OCI-LY7 (cell line): ENCODE results near the gene TGM2. TPM values are rescaled to one million over a fixed set of nuclear protein-coding genes. Genes with fewer than 3 reads are reported as not detected.

Source experiments
- BruUV-seq: library from RNA; stranded (reverse); fragments of 400-500 nt; replicated peaks from 2 replicates; lab custom pipeline; 2021; lab: Mats Ljungman, UMichigan
- CTCF ChIA-PET: fragments of 300-600 bp; sonication (Branson Sonifier 250); formaldehyde crosslinking; loops from one replicate; lab custom pipeline; 2022; ENCODE audit warnings: antibody characterized with exemption; ENCODE audit not compliant: unreplicated experiment; lab: Charles Lee
- POLR2A ChIA-PET: fragments of 300-600 bp; sonication (Branson Sonifier 250); formaldehyde crosslinking; loops from one replicate; lab custom pipeline; 2022; ENCODE audit warnings: antibody characterized with exemption; lab: Charles Lee
- DNase-seq: peaks from one replicate; pipeline ENCODE4 v3.0.0-alpha.2; 2015; ENCODE audit warnings: low spot score
- H2AFZ ChIP-seq: fragments of 200-600 bp; sonication (generic), shearing (Covaris generic); 2 replicates; pipeline ENCODE4 v1.6.1; 2014; ENCODE audit warnings: mild to moderate bottlenecking, antibody characterized with exemption, low read length, moderate library complexity
- H3K27ac ChIP-seq: fragments of 200-600 bp; sonication (generic); 2 replicates; pipeline ENCODE4 v1.5.1; 2014; ENCODE audit warnings: mixed run types, low read depth, mild to moderate bottlenecking, moderate library complexity, low read length, inconsistent platforms; ENCODE audit not compliant: poor library complexity, severe bottlenecking
- H3K36me3 ChIP-seq: fragments of 200-600 bp; sonication (generic); 2 replicates; pipeline ENCODE4 v1.6.1; 2014; ENCODE audit warnings: mild to moderate bottlenecking, antibody characterized with exemption, low read length, moderate library complexity, mixed read lengths; ENCODE audit not compliant: insufficient read depth
- H3K4me1 ChIP-seq: fragments of 200-600 bp; sonication (generic); 2 replicates; pipeline ENCODE4 v1.5.1; 2014; ENCODE audit warnings: mild to moderate bottlenecking, low read length; ENCODE audit not compliant: insufficient read depth, poor library complexity, severe bottlenecking
- H3K4me2 ChIP-seq: fragments of 200-600 bp; sonication (generic); 2 replicates; pipeline ENCODE4 v1.6.1; 2014; ENCODE audit warnings: mild to moderate bottlenecking, low read length
- H3K4me3 ChIP-seq: fragments of 200-600 bp; sonication (generic); 2 replicates; pipeline ENCODE4 v1.5.1; 2014; ENCODE audit warnings: mild to moderate bottlenecking, low read depth, low read length; ENCODE audit not compliant: poor library complexity, severe bottlenecking
- H3K79me2 ChIP-seq: fragments of 200-600 bp; sonication (generic); 2 replicates; pipeline ENCODE4 v1.6.1; 2016; ENCODE audit warnings: low read depth, mild to moderate bottlenecking, low read length, moderate library complexity, mixed read lengths; ENCODE audit not compliant: insufficient read depth
- H3K9me2 ChIP-seq: fragments of 200-600 bp; sonication (generic); 2 replicates; pipeline ENCODE4 v1.6.1; 2016; ENCODE audit warnings: mild to moderate bottlenecking, low read length, mixed read lengths; ENCODE audit not compliant: insufficient read depth
- H3K9me3 ChIP-seq: fragments of 200-600 bp; sonication (generic); 2 replicates; pipeline ENCODE4 v1.6.1; 2014; ENCODE audit warnings: mild to moderate bottlenecking, mixed run types, low read length, mixed read lengths
- H4K20me1 ChIP-seq: fragments of 200-600 bp; sonication (generic); 2 replicates; pipeline ENCODE4 v1.6.1; 2014; ENCODE audit warnings: mild to moderate bottlenecking, antibody characterized with exemption, low read length, moderate library complexity, mixed read lengths; ENCODE audit not compliant: insufficient read depth
- EZH2phosphoT487 ChIP-seq: fragments of 200-600 bp; sonication (generic); IDR thresholded peaks from 2 replicates; pipeline ENCODE4 v1.6.1; 2018; ENCODE audit warnings: low read depth, borderline replicate concordance, mild to moderate bottlenecking, mixed run types, antibody characterized with exemption, low read length, moderate library complexity, mixed read lengths
- intact Hi-C: fragments of 100-400 bp; cut with micrococcal nuclease; formaldehyde crosslinking; loops from one replicate; pipeline ENCODE4 v1.10.0; 2022; ENCODE audit not compliant: unreplicated experiment
- total RNA-seq, 2 experiments: library from RNA; depleted of rRNA in 1 of 2; stranded (reverse); fragments of >200 nt in 1 of 2; shearing (Covaris generic) in 1 of 2; gene quantifications; 2 replicates each; pipeline ENCODE4 v1.2.3, GENCODE V29; 2014 to 2022
- TF ChIP-seq, protein P1 (sequence below): fragments of 200-600 bp; sonication (generic); conservative IDR thresholded peaks from 2 replicates; pipeline ENCODE4 v1.5.1; 2014; ENCODE audit warnings: mild to moderate bottlenecking, antibody characterized with exemption, low read length, moderate library complexity, mixed read lengths

The TGM2 gene
- total RNA-seq, 2 experiments from 2014 or later: not detected

DNA sequence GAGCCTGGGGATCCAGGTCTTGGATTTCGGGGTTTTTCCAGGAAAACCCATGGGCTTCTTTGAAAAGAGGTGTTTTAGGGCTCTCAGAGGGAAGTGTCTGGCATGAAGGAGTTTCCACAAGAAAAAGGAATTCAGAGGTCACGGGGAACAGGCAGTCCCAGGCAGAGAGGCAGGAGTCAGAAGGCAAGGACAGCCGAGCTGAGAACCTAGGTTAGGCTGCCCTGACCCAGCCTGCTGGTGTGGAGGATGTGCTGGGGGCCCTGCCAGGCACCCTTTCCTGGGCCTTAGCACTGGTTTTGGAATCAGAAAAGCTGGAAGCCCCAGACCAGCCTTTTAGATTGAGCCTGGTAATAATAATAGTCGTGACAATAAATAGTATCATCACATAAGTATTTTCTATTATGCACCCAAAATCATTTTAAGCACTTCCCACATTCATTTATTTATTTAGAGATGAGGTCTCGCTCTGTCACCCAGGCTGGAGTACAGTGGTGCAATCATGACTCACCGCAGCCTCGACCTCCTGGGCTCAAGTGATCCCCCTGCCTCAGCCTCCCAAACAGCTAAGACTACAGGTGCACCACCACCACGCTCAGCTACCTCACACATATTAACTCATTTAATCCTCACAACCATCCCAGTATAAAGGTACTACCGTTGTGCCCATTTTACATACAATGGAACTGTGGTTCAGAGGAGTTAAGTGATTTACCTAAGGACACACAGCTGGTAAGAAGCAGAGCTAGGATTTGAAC is 19.9 kb downstream of the TGM2 start:
- no peaks in the 10 kb centered on the region for H3K9me3 ChIP-seq
- CTCF ChIA-PET: interaction anchor here (0.6 kb wide), 1 partner anchor 822 kb away, joined by 4 read pairs; no protein-coding TSS in a partner anchor
- no peak overlapping the region for H3K27ac ChIP-seq
- H3K36me3 ChIP-seq: no peaks in the 10 kb centered on the region
- H3K4me3 ChIP-seq: no peak overlapping the region
- H3K79me2 ChIP-seq: no peaks in the 10 kb centered on the region
- no peaks in the 10 kb centered on the region for H3K4me1 ChIP-seq
- DNase-seq: no peak
- H2AFZ ChIP-seq: no peak overlapping the region
- intact Hi-C loops: no loop called here
- no peaks in the 10 kb centered on the region for H4K20me1 ChIP-seq
- no peaks in the 10 kb centered on the region for H3K9me2 ChIP-seq
- TF ChIP-seq, protein P1, sequence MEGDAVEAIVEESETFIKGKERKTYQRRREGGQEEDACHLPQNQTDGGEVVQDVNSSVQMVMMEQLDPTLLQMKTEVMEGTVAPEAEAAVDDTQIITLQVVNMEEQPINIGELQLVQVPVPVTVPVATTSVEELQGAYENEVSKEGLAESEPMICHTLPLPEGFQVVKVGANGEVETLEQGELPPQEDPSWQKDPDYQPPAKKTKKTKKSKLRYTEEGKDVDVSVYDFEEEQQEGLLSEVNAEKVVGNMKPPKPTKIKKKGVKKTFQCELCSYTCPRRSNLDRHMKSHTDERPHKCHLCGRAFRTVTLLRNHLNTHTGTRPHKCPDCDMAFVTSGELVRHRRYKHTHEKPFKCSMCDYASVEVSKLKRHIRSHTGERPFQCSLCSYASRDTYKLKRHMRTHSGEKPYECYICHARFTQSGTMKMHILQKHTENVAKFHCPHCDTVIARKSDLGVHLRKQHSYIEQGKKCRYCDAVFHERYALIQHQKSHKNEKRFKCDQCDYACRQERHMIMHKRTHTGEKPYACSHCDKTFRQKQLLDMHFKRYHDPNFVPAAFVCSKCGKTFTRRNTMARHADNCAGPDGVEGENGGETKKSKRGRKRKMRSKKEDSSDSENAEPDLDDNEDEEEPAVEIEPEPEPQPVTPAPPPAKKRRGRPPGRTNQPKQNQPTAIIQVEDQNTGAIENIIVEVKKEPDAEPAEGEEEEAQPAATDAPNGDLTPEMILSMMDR: no peak
- TF ChIP-seq EZH2phosphoT487: no peak
- POLR2A ChIA-PET: no interaction called here
- BruUV-seq: no TSS peak
- no peak overlapping the region for H3K4me2 ChIP-seq

DNA sequence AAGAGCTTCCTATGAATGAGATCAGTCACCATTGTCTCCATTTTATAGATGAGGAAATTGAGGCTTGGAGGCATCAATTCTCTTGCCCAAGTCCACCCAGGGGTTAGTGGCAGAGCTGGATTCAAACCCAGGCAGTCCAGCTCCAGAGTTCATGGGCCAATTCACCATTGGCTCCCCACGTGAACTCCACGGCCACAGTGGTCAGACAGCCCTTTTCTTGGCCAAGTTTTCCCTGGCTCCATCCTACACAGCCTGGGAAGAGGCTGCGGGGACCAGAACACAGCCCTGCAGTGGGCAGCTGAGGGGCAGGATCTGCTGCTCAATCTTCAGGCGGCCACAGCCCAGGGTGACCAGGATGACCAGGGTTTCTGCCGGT is 20.5 kb downstream of the TGM2 start:
- H4K20me1 ChIP-seq: no peaks in the 10 kb centered on the region
- DNase-seq: no peak
- no peaks in the 10 kb centered on the region for H3K9me2 ChIP-seq
- no peaks in the 10 kb centered on the region for H3K36me3 ChIP-seq
- intact Hi-C loops: no loop called here
- no peak overlapping the region for H3K4me3 ChIP-seq
- ChIA-PET POLR2A (no interaction called here), CTCF (interaction anchor here (0.6 kb wide), 1 partner anchor 821 kb away, joined by 4 read pairs; no protein-coding TSS in a partner anchor)
- no peak overlapping the region for H3K4me2 ChIP-seq
- no peak overlapping the region for H2AFZ ChIP-seq
- H3K79me2 ChIP-seq: no peaks in the 10 kb centered on the region
- TF ChIP-seq EZH2phosphoT487: no peak
- TF ChIP-seq, protein P1: no peak
- H3K27ac ChIP-seq: no peak overlapping the region
- no TSS peak for BruUV-seq
- H3K4me1 ChIP-seq: no peaks in the 10 kb centered on the region
- no peaks in the 10 kb centered on the region for H3K9me3 ChIP-seq
